GM18867 (cell line): Measurements from ENCODE around the gene DLG4.

Source experiments
- ATAC-seq: cut with Tn5 transposase; IDR thresholded peaks from one replicate; pipeline ENCODE4 v1.9.1; 2021; ENCODE audit warnings: mild to moderate bottlenecking, moderate library complexity; ENCODE audit not compliant: unreplicated experiment

Gene DLG4

DNA sequence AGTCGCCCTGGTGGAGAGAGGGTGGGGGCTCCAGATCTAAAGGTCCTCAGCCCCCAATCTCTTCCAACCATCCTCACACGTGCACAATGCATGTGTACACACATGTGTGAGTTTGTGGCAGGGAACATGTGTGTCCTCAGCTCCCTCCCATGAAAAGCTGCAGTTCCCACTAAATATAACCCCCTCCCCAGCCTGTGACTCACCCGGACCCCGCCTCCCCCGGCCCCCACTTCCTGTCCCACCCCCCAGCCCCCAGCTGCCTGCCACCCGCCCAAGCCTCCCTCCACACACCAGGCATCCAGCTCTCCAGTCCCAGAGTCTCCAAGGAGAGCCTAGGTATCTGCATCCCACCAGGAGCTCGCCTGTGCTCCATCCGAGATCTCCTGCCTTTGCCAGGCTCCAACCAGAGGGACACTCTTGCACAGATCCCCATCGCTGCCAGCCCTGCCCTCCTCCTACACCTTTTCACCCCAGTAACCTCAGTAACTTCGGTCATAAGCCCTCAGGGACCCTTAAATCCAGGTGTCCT lies 3.9 kb downstream of the DLG4 start:
- no peak for ATAC-seq

GRCh38 chr17:7215136-7215638 lies 4.4 kb downstream of the DLG4 start:
- no peak for ATAC-seq

- ATAC-seq = peak; percentile 81
These were observed 5.1 kb downstream of the DLG4 start for GRCh38 chr17:7214300-7215135.

DNA sequence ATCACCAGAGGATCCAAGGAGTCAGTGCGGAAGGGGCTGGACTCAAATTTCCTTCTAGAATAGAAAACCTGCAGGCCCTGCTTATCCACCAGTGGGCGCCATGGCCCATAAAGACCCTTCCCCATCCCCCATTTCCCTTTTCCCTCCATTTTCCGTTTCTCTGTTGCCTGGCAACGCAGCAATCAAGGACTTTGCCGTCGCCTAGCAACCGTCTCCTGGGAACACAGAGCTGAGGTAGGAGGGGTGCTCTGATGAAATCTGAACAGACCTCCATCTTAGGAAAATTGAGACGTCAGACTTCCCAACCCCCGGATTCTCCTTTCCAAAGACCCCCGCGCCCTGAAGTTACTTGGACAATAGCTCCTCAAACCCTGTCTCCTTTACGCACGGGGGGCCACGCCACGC lies 5.7 kb downstream of the DLG4 start:
- ATAC-seq = no peak

DNA sequence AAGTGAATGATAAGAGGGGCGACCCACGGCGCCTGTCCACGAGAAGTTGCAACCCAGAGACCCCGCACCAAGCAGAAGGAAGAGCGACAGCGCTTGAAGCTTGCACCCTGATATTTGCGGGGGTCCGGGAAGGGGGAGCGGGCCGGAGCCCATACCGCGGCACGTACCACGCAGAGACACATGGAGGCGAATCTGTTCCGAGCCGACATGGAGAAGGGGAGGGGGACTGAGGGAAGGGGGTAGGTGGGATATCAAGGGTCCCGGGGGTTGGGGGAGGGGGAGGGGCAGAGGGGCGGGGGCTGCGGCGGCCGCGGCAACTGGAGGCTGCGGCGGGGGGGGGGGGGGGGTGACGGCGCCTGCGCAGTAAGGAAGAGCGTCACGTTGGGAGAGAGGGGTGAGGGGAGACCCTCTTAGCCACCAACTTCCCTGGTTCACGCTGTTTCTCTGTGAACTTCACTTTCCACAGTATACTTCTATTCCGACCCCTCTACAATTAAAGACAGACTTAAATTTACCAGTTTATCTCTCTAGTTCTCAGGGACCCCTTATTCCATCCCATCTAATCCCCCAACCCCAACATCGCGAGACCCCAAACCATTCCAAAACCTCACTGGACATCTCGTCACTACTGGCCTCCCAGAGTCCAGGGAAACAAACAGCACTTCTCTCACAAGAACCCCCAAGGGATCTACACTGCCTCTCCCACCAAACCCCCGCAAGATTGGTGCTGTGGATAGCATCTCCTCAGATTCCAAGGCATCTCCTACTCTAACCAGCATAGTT lies 8.0 kb downstream of the DLG4 start:
- no peak for ATAC-seq

DNA sequence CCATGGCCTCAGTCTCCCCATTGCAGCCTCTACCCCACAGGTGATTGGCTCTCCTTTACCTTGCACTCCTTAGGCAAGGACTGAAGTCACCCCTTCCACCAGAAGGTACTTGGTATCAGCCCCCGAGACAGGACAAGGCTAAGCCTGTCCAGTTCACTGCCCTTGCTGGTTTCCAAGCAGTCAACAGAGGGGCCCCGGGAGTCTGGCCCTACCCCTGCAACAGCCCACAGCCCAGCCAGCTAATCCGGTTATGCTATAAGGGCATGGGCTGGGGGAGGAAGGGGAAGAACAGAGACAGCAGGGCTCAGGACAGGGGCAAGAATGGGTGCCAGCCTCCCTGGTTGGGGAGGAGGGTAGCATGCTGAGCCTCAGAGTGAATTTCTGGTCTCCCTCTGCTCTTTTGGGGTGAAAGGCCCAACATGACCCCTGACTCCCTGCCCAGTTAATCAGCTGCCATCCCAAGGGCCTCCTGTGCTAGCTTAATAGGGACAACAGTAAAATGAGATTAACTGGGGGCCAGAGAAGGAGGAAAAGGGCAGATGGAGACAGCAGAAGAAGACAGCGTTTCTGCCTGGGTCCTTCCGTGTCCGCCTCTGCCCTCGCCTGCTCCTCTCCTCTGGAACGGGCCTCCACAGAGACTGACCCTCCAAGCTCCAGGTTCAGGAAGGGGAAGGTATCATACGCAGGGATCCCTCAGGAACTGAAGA lies 10.7 kb downstream of the DLG4 start:
- ATAC-seq = no peak

DNA sequence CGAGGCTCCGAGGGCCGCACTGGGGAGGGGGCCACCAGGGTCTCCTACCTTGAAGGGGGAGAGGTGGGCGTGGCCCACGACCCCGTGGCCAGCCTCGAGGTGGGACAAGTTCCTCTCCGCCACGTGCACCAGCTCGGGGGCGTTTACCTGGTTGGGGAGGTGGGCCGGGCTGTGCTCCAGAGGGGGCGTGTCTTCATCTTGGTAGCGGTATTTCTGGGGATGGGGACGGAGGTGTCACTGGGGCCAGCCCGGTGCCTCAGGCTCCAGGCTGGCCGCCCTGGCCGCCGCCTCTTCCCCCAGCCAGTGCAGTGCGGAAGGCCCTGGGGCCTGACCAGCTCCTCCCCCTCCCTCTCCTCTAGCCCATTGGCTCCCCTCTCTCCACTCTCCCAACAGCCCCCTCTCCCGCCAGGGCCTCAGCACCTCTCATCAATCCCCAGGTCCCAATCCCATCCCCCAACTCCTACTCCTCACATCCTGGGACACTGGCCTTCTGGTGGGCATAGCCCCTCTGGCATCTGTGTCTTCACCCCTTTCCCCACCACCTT lies 11.5 kb downstream of the DLG4 start:
- ATAC-seq = no peak

GRCh38 chr17:7207120-7208001 lies 12.3 kb downstream of the DLG4 start:
- ATAC-seq = no peak

GRCh38 chr17:7205561-7205960 lies 14.1 kb downstream of the DLG4 start:
- ATAC-seq = no peak

DNA sequence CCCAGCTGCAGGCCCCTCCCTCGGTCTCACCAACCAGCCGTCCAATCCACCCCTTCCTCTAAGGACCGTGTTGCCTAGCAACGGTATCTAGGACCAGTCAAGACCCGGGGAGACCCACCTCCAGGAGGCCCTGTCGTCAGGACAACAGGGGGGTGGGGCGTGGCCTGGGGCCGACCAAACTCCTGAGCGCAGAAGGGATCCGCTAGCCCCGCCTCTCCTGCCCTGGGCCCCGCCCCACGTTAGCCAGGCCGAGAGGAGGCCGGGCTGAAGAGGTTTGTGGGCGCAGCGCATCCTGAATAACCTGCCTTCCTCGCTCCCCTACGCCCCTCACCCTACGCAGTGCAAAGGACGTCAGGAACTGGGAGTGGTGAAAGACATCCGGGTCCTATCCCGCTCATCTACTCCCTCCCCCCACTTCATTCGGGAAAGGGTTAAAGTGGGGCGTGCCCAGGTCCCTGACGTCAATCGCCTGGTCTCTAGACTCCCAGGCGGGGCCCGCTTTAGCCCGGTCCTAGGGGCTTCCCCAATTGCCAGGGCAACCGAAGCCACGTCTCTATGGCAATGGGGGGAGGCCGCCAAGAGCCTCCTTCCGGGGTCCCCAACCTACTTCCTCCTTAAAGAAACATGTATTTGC lies 14.7 kb downstream of the DLG4 start:
- ATAC-seq = peak; percentile 78

GRCh38 chr17:7204336-7204735 lies 15.3 kb downstream of the DLG4 start:
- no peak for ATAC-seq

DNA sequence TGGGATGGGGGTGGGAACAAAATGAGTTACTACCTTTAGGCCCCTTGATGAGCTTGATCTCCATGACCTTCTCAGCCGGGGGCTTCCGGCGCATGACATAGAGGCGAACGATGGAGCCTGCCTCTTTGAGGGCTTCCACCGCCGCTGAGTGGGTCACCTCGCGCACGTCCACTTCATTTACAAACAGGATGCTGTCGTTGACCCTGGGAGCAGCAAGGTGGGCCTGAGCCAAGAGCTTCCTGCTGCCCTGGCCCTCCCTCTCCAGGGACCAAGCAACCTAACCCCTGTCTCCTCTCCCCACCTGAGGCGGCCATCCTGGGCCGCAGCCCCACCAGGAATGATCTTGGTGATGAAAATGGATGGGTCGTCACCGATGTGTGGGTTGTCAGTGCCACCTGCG lies 16.2 kb downstream of the DLG4 start:
- ATAC-seq = no peak

- no peak for ATAC-seq
These were observed 22.8 kb downstream of the DLG4 start for GRCh38 chr17:7196651-7197401.

DNA sequence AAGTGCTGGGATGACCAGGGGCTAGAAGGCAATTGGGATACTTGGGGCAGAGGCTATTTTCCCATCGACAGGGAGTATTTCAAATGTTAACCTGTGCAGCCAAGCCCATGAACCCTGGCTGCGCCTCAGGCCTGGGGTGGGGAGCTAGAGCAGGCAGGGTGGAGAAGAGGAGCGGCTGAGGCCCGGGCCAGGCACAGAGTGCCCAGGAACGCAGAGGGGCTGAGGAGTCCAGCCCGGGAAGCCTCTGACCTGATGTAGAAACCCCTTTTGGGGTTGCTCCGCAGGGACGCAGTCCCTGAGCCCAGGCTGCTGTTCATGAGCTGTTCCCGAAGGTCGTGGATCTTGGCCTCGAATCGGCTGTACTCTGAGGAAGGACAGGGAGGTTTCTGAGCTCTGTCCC lies 23.7 kb downstream of the DLG4 start:
- no peak for ATAC-seq

DNA sequence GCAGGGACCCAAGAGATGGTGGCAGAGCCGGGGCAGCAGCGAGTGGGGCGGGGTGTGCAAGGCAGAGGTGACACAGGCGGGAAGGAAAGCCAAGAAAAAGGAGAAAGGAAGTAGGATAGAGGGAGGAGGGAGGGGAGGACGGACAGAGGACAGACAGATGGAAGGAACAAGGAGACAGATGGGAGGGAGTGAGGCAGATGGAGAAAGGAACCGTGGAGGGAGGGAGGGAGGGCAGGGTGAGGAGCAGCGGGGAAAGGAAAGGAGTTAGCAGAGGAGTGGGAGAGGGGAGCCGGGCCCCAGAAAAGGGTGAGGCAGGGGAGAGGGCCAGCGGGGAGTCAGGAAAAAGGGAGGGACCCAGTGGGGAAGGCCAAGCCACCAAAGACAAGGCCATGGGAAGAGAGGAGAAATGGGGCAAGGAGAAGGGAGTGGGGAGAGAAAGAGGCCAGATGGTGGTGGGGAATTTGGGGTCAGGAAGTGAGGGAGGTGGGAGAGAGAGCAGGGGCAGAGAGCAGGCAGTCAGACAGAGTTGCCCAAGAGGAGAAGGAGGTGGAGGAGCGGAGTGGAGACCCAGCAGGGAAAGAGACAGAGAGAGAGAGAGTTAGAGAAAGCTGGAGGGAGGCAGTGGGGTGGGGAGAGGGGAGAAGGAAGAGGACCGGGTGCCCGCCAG lies 27.2 kb downstream of the DLG4 start:
- ATAC-seq = no peak

GRCh38 chr17:7191571-7192270 lies 27.9 kb downstream of the DLG4 start:
- ATAC-seq = no peak

DNA sequence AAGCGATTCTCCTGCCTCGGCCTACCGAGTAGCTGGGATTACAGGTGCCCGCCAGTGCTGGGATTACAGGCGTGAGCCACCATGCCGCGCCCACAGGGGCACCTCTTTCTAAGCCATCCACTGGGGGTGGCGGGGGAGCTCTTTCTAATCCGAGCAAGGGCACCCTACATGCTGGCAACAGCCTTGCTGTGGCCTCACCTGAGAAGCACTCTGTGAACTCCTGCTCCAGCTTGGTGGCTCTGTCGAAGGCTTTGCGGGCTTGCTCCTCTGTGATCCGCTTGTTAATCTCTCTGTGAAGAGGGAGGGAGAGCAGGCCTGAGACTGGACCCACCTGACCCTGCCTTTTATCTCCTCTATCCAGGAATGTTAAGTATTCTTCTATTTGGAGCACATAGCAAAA lies 28.6 kb downstream of the DLG4 start:
- no peak for ATAC-seq
